Sigmoid colon (tissue), 7 donors: ENCODE measurements around the gene ALG13. TPM values are rescaled to one million over a fixed set of nuclear protein-coding genes. Genes with fewer than 3 reads are reported as not detected.

Source experiments
- DNase-seq: peaks from one replicate; pipeline ENCODE4 v3.0.0-alpha.2; 2019
- H3K27ac ChIP-seq, 4 donors: fragments of 200-600 bp; sonication (generic); one replicate each; pipeline ENCODE4 v1.5.1; 2016 to 2019; ENCODE audit warnings: mild to moderate bottlenecking in 1 of 4
- H3K27me3 ChIP-seq, 3 donors: fragments of 200-600 bp; sonication (generic); one replicate each; pipeline ENCODE4 v1.5.1; 2019; ENCODE audit warnings: mild to moderate bottlenecking in 1 of 3
- H3K36me3 ChIP-seq, 4 donors: fragments of 200-600 bp; sonication (generic); one replicate each; pipeline ENCODE4 v1.5.1; 2016 to 2019
- H3K4me1 ChIP-seq, 4 donors: fragments of 200-600 bp; sonication (generic); one replicate each; pipeline ENCODE4 v1.5.1; 2017 to 2019
- H3K4me3 ChIP-seq, 4 donors: fragments of 200-600 bp; sonication (generic); one replicate each; pipeline ENCODE4 v1.5.1; 2017 to 2019; ENCODE audit warnings: mild to moderate bottlenecking in 2 of 4, moderate library complexity in 1 of 4
- H3K9me3 ChIP-seq, 4 donors: fragments of 200-600 bp in 3 of 4; sonication (generic) in 3 of 4; one replicate each; pipeline versions ENCODE4 v1.5.1 to v1.6.1; 2013 to 2019
- CTCF ChIP-seq, 4 experiments: fragments of 450-650 bp in 3 of 4; fragments of 200-600 bp in 1 of 4; IDR thresholded peaks; one replicate each; pipeline ENCODE4 v1.5.1; 2016 to 2019; ENCODE audit warnings: antibody characterized with exemption in 4 of 4, mild to moderate bottlenecking in 3 of 4, moderate library complexity in 2 of 4
- EP300 ChIP-seq, 4 donors: sonication (generic); formaldehyde crosslinking; IDR thresholded peaks; one replicate each; pipeline ENCODE4 v1.6.1; 2017; ENCODE audit warnings: antibody characterized with exemption in 4 of 4
- POLR2A ChIP-seq, 2 donors: fragments of 450-650 bp; IDR thresholded peaks; one replicate each; pipeline ENCODE4 v1.6.1; 2016; ENCODE audit warnings: antibody characterized with exemption in 2 of 2, mild to moderate bottlenecking in 2 of 2, moderate library complexity in 2 of 2
- POLR2AphosphoS5 ChIP-seq, 4 donors: sonication (generic); formaldehyde crosslinking; IDR thresholded peaks; one replicate each; pipeline ENCODE4 v1.6.1; 2017; ENCODE audit warnings: antibody characterized with exemption in 4 of 4
- WGBS, 2 donors: extraction: QIAGEN DNeasy Blood & Tissue Kit; methylation state at CpG; one replicate each; pipeline ENCODE4 v1.1.7; 2013; 5-methylcytosine and 5-hydroxymethylcytosine counted together
- intact Hi-C: fragments of 100-400 bp; cut with DNase I; formaldehyde crosslinking; loops from one replicate; pipeline ENCODE4 v1.15.1; 2023
- polyA plus RNA-seq, 3 donors: library from polyadenylated mRNA; stranded (reverse); fragments of 200-250 nt; gene quantifications; one replicate each; pipeline ENCODE4 v1.2.3, GENCODE V29; 2013
- total RNA-seq, 4 donors: library from RNA; depleted of rRNA; stranded (reverse); fragments of >200 nt; gene quantifications; one replicate each; pipeline ENCODE4 v1.1.0, GENCODE V29; 2016
- donor health status: healthy with polysubstance abuse.
- donor health status: Bipolar disorder and iron deficiency.
- donor health status: healthy.

The ALG13 gene
- total and polyA plus RNA-seq, 7 donors = 24.2 to 80.9 (median 46.4) TPM

DNA sequence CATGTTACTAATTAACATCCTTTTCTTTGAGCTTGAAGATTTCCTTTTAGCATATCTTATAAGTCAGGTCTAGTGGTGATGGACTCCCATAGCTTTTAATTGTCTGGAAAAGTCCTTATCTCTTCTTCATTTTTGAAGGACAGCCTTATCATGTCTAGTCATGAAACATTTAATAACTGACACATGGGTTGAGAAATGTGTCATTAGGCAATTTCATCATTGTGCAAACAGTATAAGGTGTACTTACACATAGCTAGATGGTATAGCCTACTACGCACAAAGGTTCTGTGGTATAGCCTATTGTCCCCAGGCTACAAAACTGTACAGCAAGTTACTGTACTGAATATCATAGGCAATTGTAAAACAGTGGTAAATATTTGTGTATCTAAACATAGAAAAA is 34.5 kb upstream of the ALG13 start:
- no peak for DNase-seq
- WGBS, 2 donors = 56 to 82% methylated on average over 1 of the region's 1 CpG
- Histone ChIP-seq H3K27me3 (no peaks in the 10 kb centered on the region), H3K4me3 (no peak overlapping the region), H3K4me1 (no peaks in the 10 kb centered on the region), H3K36me3 (no peaks in the 10 kb centered on the region), H3K9me3 (no peaks in the 10 kb centered on the region), H3K27ac (no peak overlapping the region)
- intact Hi-C loops = no loop called here
- no peak for TF ChIP-seq CTCF (IDR thresholded peaks at IDR 0.05)
- no peak for TF ChIP-seq POLR2A (IDR thresholded peaks at IDR 0.05)
- no peak for TF ChIP-seq POLR2AphosphoS5 (IDR thresholded peaks at IDR 0.05)
- TF ChIP-seq EP300 (IDR thresholded peaks at IDR 0.05) = no peak

DNA sequence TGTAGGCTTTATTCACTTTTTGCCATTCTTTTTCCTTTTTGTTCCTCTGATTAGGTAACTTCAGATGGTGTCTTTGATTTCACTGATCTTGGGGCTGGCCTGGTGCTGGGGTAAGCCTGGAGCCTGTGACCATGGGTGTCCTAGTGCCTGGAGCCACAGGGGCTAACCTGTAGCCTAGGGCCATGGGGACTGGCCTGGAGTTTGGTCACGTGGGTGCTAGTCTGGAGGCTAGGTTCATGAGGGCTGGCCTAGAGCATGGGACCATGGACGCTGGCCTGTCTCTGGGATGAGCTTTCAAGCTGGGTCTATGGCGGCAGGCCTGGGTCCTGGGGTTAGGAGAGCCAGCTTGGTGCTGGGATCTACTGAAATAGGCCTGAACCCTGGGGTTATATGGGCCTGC is 32.2 kb upstream of the ALG13 start:
- intact Hi-C loops = no loop called here
- 90 to 95% methylated on average over 3 of the region's 3 CpGs for WGBS, 2 donors

DNA sequence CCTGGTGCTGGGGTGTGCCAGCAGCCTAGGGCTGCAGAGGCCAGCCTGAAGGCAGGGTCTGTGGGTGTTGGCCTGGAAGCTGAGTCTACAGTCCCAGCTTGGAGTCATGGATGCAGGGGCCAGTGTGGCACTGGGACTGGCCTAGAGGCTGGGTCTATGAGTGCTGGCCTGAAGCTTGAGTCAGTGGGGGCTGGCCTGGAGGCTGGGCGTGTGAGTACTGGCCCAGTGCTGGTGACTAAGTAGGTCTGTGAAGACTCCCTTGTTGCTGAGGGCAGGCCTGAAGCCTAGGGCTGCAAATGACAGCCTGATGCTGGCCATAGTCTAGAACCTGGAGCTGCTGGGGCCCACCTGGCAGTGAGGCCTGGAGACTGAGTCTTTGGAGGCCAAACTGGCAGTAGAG is 31.3 kb upstream of the ALG13 start:
- intact Hi-C loops = no loop called here
- Histone ChIP-seq H3K4me1 (no peaks in the 10 kb centered on the region), H3K27ac (no peak overlapping the region), H3K4me3 (no peak overlapping the region), H3K27me3 (no peaks in the 10 kb centered on the region), H3K36me3 (no peaks in the 10 kb centered on the region), H3K9me3 (no peaks in the 10 kb centered on the region)
- DNase-seq = no peak
- WGBS, 2 donors = 81 to 82% methylated on average over 1 of the region's 1 CpG
- TF ChIP-seq POLR2AphosphoS5 (IDR thresholded peaks at IDR 0.05) = no peak
- no peak for TF ChIP-seq POLR2A (IDR thresholded peaks at IDR 0.05)
- no peak for TF ChIP-seq CTCF (IDR thresholded peaks at IDR 0.05)
- no peak for TF ChIP-seq EP300 (IDR thresholded peaks at IDR 0.05)

More for the DNA sequence above, 32.2 kb upstream of the ALG13 start:
- TF ChIP-seq POLR2A (IDR thresholded peaks at IDR 0.05) = no peak
- no peak for TF ChIP-seq EP300 (IDR thresholded peaks at IDR 0.05)
- no peak for TF ChIP-seq POLR2AphosphoS5 (IDR thresholded peaks at IDR 0.05)
- TF ChIP-seq CTCF (IDR thresholded peaks at IDR 0.05) = no peak
- no peak for DNase-seq
- Histone ChIP-seq H3K9me3 (no peaks in the 10 kb centered on the region), H3K36me3 (no peaks in the 10 kb centered on the region), H3K4me3 (no peak overlapping the region), H3K4me1 (no peaks in the 10 kb centered on the region), H3K27ac (no peak overlapping the region), H3K27me3 (no peaks in the 10 kb centered on the region)

DNA sequence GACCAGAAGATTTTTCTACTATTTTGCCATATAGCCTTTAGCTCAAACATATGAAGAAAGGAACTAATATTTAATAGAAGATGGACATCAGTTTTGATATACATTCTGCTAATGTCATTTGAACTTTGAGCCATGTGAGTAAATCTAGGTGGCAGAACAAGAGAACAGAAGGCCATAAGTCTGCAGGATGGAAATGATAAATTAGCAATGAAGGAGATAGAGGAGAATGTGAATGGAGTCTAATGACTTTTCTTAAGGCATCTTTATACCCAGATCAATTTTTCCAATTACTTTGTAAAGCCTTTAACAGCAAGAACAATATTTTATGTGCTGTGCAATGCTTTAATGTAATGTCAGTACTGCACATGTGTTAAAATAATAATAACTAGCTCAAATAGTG is 30.1 kb upstream of the ALG13 start:
- Histone ChIP-seq H3K27ac (no peak overlapping the region), H3K4me1 (no peaks in the 10 kb centered on the region), H3K4me3 (no peak overlapping the region), H3K9me3 (no peaks in the 10 kb centered on the region), H3K27me3 (no peaks in the 10 kb centered on the region), H3K36me3 (no peaks in the 10 kb centered on the region)
- DNase-seq = no peak
- TF ChIP-seq CTCF (IDR thresholded peaks at IDR 0.05) (no peak), EP300 (IDR thresholded peaks at IDR 0.05) (no peak), POLR2AphosphoS5 (IDR thresholded peaks at IDR 0.05) (no peak), POLR2A (IDR thresholded peaks at IDR 0.05) (no peak)
- intact Hi-C loops = no loop called here

GRCh38 chrX:111652719-111653118 is 28.3 kb upstream of the ALG13 start:
- WGBS, 2 donors = 52 to 57% methylated on average over 3 of the region's 3 CpGs

More at GRCh38 chrX:111652719-111653118, 28.3 kb upstream of the ALG13 start:
- Histone ChIP-seq H3K4me3 (no peak overlapping the region), H3K27ac (no peak overlapping the region), H3K36me3 (no peaks in the 10 kb centered on the region), H3K4me1 (no peaks in the 10 kb centered on the region), H3K9me3 (no peaks in the 10 kb centered on the region), H3K27me3 (no peaks in the 10 kb centered on the region)
- TF ChIP-seq POLR2AphosphoS5 (IDR thresholded peaks at IDR 0.05) = no peak
- no peak for TF ChIP-seq POLR2A (IDR thresholded peaks at IDR 0.05)
- no peak for DNase-seq
- intact Hi-C loops = no loop called here
